ENCODE measurements around the gene VOPP1.

DNA sequence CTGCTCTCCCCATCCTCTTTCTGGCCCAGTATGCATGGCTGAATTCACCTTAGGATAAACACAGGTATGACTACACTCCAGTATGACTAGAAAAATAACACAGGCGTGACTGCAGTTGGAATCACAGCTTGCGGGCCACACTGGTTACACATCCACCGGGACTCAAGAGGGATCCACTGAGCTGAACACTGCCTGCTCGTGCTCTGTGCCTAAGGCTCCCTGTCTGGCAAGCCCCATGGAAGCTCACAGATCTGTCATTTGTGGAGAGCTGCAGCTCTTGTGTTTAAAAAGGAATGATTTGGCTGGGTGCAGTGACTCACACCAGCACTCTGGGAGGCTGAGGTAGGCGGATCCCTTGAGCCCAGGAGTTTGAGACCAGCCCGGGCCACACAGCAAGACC is 26.8 kb downstream of the VOPP1 start:
- TF ChIP-seq, protein P1, sequence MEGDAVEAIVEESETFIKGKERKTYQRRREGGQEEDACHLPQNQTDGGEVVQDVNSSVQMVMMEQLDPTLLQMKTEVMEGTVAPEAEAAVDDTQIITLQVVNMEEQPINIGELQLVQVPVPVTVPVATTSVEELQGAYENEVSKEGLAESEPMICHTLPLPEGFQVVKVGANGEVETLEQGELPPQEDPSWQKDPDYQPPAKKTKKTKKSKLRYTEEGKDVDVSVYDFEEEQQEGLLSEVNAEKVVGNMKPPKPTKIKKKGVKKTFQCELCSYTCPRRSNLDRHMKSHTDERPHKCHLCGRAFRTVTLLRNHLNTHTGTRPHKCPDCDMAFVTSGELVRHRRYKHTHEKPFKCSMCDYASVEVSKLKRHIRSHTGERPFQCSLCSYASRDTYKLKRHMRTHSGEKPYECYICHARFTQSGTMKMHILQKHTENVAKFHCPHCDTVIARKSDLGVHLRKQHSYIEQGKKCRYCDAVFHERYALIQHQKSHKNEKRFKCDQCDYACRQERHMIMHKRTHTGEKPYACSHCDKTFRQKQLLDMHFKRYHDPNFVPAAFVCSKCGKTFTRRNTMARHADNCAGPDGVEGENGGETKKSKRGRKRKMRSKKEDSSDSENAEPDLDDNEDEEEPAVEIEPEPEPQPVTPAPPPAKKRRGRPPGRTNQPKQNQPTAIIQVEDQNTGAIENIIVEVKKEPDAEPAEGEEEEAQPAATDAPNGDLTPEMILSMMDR (IDR thresholded peaks at IDR 0.05; ENCODE audit: low read length): no peak
- no peak for TF ChIP-seq EZH2phosphoT487 (IDR thresholded peaks at IDR 0.05; ENCODE audit: low read length)
